Inflammatory macrophage treated with lipopolysaccharide for 1 hour (primary cell): ENCODE results near the gene CD300C.
"Not testable (repeated sequence)": the region's sequence is repeated elsewhere in the genome, so short reads cannot be mapped to it uniquely, and the experiment has no call there.

Experiments
- DNase-seq, 2 donors: peaks; one replicate each; pipeline ENCODE4 v3.0.0-alpha.2; 2020 to 2022

CD300C gene

GRCh38 chr17:74545843-74546230 lies at the start of gene CD300C:
Gene CD300C (minus strand): TSS chr17:74546115. CDS start chr17:74545782, 333 bp downstream.
- peak; percentile 89 to 91 for DNase-seq

DNA sequence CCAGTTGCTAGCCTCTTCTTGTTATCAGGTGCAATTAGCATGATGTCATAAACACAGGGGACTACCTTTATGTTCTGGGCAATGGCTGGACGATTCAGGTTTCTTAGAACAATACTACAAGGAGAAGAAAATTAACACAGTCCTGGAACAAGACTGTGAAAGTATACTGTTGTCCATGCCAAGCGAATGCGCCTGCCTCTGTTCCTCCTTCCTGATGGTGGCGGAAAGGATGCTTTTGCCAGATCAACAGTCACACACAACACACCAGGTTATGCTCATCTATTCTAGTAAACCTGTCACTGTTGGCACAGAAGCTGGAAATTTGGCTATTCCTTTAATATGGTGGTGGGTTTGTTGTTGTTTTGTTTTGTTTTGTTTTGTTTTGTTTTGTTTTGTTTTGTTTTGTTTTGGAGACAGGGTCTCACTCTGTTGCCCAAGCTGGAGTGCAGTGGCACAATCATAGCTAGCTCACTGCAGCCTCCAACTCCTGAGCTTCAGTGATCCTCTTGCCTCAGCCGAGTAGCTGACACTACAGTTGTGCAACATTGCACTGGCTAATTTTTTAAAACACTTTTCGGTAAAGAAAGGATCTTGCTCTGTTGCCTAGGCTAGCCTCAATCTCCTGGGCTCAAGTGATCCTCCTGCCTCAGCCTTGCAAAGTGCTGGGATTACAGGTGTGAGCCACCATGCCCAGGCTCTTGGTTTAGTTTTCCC lies 49.3 kb upstream of the CD300C start:
- DNase-seq = peak in 1 of 2 donors; percentile 39

GRCh38 chr17:74592087-74592990 lies 46.4 kb upstream of the CD300C start, which contains the start of gene CD300LD:
Gene CD300LD (minus strand): TSS chr17:74592283. CDS start chr17:74592202, 81 bp downstream.
- DNase-seq = no peak

- DNase-seq = no peak
Observed at GRCh38 chr17:74591503-74591902, 45.6 kb upstream of the CD300C start.

DNA sequence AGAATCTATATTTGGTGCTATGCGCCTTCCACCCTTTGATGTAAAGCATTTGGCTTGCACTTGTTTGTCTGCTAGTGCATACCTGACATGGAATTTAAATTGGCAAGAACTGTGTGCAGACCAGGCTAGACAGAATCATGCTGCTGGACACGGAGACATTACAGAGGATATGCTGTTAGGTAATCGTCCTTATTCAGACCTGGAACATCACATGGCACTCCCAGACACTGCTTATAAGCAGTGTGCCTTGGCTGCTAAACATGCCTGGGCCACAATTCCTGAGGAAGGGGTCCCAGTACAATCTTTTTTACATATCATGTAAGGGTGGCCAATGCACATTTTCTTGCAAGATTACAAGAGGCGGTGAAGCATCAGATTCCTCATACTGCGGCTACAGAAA lies 39.8 kb upstream of the CD300C start:
- DNase-seq = no peak

DNA sequence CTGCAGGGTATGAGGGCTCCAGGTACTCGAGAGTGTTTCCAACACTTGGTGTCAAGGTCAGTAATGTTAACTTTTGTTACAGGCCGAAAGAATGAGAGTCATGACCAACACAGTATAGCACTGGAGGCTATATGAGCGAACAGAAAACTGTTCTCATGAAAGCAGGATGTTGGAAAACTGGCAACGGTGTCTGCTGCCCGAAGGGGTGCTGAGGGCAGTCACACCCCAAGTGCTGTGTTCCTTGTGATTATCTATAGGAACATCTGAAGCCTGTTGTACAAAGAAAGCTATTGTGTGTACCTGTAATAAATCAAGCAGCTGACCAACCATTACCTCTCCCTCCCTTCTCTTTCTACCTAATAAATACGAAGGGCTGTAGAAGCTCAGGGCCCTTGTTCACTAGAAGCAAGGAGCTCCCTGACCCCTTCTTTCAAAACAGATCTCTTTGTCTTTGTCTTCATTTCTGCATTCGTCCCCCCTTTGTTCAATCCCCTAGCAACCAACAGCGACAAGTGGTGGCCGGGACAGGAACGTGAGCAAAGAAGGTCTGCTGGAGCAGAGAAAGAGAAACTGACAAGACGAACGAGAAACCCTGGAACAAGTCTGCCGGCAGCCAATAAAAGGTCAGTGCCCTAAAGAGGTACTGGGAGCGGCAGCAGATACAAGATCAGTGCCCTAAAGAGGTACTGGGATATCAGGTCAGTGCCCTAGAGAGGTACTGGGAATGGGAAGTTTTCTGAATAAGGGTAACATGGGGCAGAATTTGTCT lies 38.6 kb upstream of the CD300C start:
- no peak for DNase-seq

DNA sequence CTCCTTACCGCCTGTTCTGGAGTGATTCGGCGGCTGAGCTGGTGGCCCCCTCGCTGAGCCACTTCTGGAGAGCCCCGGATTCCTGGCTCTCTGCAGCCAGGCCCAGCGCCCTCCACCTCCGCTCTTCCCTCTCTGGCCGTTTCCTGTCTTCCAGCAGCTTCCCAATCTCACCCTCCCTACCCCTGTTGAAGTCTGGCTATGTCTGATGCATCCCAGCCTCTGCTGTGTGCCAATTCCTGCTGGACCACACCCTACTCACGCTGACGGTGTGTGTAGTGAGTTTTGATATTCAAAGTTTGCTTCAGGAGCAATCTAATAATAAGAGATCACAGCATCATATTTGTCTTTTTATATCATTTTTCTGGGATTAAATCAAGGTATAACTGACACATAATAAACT lies 36.7 kb upstream of the CD300C start:
- no peak for DNase-seq

DNA sequence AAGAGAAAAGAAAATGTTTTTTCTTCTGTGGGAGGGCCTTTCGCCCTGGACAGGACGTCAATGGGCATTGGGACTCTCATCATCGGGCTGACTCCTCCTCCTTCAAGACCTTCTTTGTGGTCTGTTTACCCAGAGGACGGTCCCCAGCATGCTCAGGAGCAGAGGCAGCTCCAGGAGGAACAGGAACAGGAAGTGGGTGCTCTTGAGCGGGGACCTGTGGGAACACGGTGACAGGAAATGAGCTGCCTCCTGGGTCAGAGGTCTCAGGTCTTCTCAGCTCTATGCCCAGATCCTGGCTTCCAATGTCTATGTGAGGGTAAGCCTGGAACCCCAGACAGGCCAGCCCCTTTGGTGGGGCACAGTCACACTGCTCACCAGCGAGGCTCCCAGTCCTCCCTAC lies 34.0 kb upstream of the CD300C start:
- no peak for DNase-seq

GRCh38 chr17:74578979-74579378 lies 33.1 kb upstream of the CD300C start:
- no peak for DNase-seq

- no peak for DNase-seq
Observed at GRCh38 chr17:74574489-74575142, 28.7 kb upstream of the CD300C start.

DNA sequence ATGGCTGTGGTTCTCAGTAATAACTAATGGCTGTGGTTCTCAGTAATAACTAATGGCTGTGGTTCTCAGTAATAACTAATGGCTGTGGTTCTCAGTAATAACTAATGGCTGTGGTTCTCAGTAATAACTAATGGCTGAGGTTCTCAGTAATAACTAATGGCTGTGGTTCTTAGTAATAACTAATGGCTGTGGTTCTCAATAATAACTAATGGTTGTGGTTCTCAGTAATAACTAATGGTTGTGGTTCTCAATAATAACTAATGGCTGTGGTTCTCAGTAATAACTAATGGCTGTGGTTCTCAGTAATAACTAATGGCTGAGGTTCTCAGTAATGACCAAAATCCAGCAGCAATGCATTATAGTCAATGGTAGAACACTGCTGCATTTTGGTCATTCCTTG lies 27.7 kb upstream of the CD300C start:
- DNase-seq = not testable (repeated sequence)

DNA sequence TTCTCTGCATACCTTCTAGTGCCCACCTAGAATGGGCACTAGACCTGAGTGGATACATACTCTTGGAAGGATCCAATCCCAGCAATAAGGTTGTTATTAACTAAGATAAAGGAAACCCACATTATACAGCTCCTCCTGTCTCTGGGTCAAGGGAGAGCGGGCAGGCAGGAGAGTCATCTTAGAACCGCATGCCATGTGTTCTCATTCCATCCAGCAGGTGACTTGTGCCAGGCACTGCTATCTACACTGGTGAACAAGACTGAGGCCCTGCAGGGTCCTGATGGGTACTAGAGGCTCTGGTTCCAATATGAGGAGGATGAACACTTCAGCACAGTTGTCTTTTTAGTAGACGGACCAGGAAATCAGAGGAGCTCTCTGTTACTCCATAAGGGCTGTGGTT lies 27.3 kb upstream of the CD300C start:
- no peak for DNase-seq

DNA sequence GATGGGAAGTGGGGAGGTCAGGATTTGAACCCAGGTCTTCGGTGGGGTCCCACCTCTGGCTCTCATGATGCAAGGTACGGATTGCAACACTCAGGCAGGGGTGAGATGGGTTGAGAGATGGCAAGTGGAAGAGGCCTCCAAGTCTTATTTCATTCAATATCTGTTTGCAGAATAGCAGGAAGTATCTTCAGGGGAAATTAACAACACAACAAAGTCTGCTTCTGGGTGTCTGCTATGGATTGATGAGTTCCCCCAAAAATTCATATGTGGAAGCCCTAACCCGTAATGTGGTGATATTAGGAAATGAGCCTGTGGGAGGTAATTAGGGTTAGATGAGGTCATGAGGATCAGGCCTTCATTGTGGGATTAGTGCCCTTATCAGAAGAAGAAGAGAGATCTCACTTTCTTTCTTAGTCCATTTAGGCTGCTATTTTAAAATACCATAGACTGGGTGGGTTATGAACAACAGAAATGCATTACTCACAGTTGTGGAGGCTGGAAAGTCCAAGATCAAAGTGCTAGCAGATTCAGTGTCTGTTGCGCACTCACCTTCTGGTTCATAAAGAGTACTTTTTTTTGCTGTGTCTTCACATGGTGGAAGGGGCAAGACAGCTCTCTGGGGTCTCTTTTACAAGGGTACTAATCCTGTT lies 25.8 kb upstream of the CD300C start:
- DNase-seq = peak; percentile 15 to 31

GRCh38 chr17:74569020-74570003 lies 23.4 kb upstream of the CD300C start:
- peak; percentile 92 to 96 for DNase-seq

GRCh38 chr17:74568106-74568873 lies 22.4 kb upstream of the CD300C start:
- DNase-seq = no peak

DNA sequence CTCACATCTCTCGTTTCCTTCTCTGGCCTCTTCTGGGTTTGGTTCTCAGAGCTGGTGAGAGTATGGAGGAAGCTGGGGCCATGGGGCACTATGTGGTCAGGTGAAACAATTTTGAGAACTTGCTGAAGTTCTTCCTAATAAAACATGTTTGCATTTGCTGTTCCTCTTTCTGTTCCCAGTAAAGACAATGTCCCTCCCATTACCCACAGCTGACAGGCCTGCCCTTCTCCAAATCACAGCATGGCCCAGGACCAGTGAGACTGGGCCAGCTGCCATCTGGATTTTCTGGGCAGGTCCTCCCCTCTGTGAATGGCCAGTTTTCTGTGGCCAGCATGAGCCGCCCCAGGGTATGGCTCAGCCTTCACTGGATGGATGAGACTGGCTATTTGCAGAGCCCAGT lies 21.5 kb upstream of the CD300C start, which contains the start of gene CD300H:
Gene CD300H (minus strand): TSS at position 113 of the 400 bp plus-strand sequence.
- DNase-seq = peak; percentile 33 to 45

DNA sequence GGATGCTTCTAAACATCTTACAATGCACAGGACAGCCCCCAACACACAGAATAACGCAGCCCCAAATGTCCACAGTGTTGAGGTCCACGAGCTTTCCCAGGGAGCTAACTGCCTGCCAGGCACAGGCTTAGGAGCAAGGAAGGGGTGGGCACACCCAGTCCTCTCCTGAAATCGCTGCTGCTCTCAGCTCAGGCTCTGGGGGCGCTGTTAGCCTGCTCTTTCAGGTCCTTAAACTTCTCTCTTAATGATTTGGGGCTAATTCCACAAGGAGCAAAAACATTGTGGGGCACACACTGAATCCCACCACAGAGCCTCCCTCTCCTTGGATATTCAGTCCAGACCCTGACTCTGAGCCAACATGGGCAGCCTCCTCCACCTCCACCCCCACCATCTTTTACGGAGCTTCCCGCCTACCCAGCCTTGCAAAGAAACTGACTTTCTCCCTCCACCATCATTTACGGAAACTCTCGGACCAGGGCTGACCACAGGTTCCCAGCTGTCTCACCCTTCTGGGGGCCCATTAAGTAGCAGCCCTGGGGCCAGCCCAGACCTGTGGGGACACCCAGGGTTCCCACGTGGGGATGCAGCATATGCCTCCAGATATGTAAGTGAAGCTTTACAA lies 20.3 kb upstream of the CD300C start:
- DNase-seq = peak; percentile 30 to 70

DNA sequence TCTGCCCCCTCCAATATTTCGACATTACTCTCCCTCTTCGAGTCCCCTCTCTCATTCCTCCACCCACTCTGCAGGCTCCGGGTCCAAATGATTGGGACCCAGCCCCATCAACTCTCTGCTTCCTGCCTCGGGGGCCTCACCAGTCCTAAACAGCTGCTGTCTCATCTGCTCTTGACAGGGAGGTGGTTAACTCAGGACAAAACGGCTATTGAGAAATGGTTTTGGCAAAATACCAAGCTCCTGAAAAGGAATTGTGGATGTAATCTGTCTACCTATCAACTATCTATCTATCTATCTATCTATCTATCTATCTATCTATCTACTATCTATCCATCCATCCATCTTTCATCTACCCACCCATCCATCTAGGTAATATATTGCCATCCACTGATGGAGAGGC lies 19.2 kb upstream of the CD300C start:
- DNase-seq = no peak

DNA sequence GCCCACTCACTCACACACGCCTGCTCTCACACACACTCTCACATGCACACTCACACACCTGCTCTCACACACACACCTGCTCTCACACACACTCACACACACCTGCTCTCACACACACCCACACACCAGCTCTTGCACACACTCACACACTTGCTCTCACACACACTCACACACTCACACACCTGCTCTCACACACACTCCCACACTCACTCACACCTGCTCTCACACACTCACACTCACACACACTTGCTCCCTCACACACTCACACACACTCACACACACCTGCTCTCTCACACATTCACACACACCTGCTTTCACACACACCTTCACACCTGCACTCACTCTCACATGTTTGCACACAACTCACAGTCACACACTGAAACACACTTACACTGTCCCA lies 17.4 kb upstream of the CD300C start:
- no peak for DNase-seq
